Body of pancreas (tissue), 4 donors: ENCODE measurements around the gene SH2D4B.

Experiments
- CTCF ChIP-seq, 7 experiments: fragments of 450-650 bp in 4 of 7; fragments of 200-600 bp in 3 of 7; sonication (generic) in 3 of 7; IDR thresholded peaks; one replicate each; pipeline ENCODE4 v1.5.1; 2016 to 2019; ENCODE audit warnings: antibody characterized with exemption in 7 of 7
- POLR2A ChIP-seq, 3 donors: fragments of 450-650 bp; IDR thresholded peaks; one replicate each; pipeline ENCODE4 v1.6.1; 2016; ENCODE audit warnings: antibody characterized with exemption in 3 of 3, mild to moderate bottlenecking in 2 of 3

GRCh38 chr10:80561950-80562349 is 24.2 kb downstream of the SH2D4B start:
- TF ChIP-seq CTCF (IDR thresholded peaks at IDR 0.05) (no peak), POLR2A (IDR thresholded peaks at IDR 0.05) (no peak)
